Upper lobe of left lung (tissue), 6 donors: ENCODE measurements around the gene SLCO4A1. TPM values are rescaled to one million over a fixed set of nuclear protein-coding genes. Genes with fewer than 3 reads are reported as not detected.
A peak's percentile ranks its signal among the peaks of the same experiment; 100 is the strongest.

Source experiments
- ATAC-seq, 2 donors: fragments of 200-7000 bp; cut with Tn5 transposase; one replicate each; pipeline ENCODE4 v1.9.1; 2022; ENCODE audit warnings: mild to moderate bottlenecking in 2 of 2, moderate library complexity in 2 of 2; ENCODE audit not compliant: low FRiP score in 2 of 2
- DNase-seq, 2 donors: peaks; one replicate each; pipeline ENCODE4 v3.0.0-alpha.2; 2019 to 2020
- H3K27ac ChIP-seq, 4 donors: fragments of 200-600 bp; sonication (generic); one replicate each; pipeline ENCODE4 v1.5.1; 2016 to 2019
- H3K27me3 ChIP-seq, 4 donors: fragments of 200-600 bp; sonication (generic); one replicate each; pipeline ENCODE4 v1.5.1; 2017 to 2019
- H3K36me3 ChIP-seq, 4 donors: fragments of 200-600 bp; sonication (generic); one replicate each; pipeline ENCODE4 v1.5.1; 2016 to 2019
- H3K4me1 ChIP-seq, 4 donors: fragments of 200-600 bp; sonication (generic); one replicate each; pipeline ENCODE4 v1.5.1; 2018 to 2019
- H3K4me3 ChIP-seq, 4 donors: fragments of 200-600 bp; sonication (generic); one replicate each; pipeline ENCODE4 v1.5.1; 2017 to 2019; ENCODE audit warnings: mild to moderate bottlenecking in 2 of 4, moderate library complexity in 1 of 4
- H3K9me3 ChIP-seq, 4 donors: fragments of 200-600 bp; sonication (generic); one replicate each; pipeline ENCODE4 v1.5.1; 2018 to 2019
- EP300 ChIP-seq, 4 donors: sonication (generic); formaldehyde crosslinking; IDR thresholded peaks; one replicate each; pipeline ENCODE4 v1.5.1; 2017; ENCODE audit warnings: antibody characterized with exemption in 4 of 4, control low read depth in 2 of 4
- POLR2A ChIP-seq, 4 donors: fragments of 450-650 bp; IDR thresholded peaks; one replicate each; pipeline ENCODE4 v1.5.1; 2016 to 2017; ENCODE audit warnings: antibody characterized with exemption in 4 of 4, mild to moderate bottlenecking in 2 of 4
- POLR2AphosphoS5 ChIP-seq, 2 donors: sonication (generic); formaldehyde crosslinking; IDR thresholded peaks; one replicate each; pipeline ENCODE4 v1.5.1; 2017; ENCODE audit warnings: antibody characterized with exemption in 2 of 2
- WGBS, 2 donors: methylation state at CpG; one replicate each; pipeline ENCODE4 v1.1.5; 2017 to 2018; 5-methylcytosine and 5-hydroxymethylcytosine counted together
- total RNA-seq, 6 donors: library from RNA; depleted of rRNA in 4 of 6; stranded (reverse); fragments of >200 nt in 4 of 6; gene quantifications; one replicate each; pipeline versions ENCODE4 v1.1.0 to v1.2.1, GENCODE V29; 2016 to 2021
- TF ChIP-seq, protein P1 (sequence below), 6 experiments: fragments of 450-650 bp in 4 of 6; fragments of 200-600 bp in 2 of 6; sonication (generic) in 2 of 6; IDR thresholded peaks; one replicate each; pipeline ENCODE4 v1.5.1; 2016 to 2019; ENCODE audit warnings: antibody characterized with exemption in 6 of 6
- donor health status: DM: no; HTN: no; CAD: no; lungs with moderate emphysema.
- donor health status: DM: no; HTN: yes; CAD: no; lungs with severe emphysema.

SLCO4A1 gene
- total RNA-seq, 6 donors from 2014 or later = 39.9 to 86.7 (median 49.1) TPM

DNA sequence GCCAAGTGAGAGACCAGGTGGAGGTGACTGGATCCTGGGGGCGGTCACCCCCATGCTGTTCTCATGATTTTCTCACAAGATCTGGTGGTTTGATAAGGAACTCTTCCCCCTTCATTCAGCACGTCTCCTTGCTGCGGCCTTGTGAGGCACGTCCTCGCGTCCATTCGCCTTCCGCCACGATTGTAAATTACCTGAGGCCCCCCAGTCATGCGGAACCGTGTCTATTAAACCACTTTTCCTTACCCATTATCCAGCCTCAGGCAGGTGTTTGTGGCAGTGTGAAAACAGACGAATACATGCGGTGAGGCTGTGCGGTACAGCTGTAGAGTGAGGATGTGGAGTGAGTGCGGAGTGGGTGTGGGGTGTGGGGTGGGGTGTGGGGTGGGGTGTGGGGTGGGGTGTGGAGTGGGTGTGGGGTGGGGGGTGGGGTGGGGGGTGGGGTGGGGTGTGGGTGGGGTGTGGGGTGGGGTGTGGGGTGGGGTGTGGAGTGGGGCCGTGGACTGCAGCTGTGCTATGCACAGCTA lies 54.2 kb downstream of the SLCO4A1 start:
- Histone ChIP-seq H3K36me3 (no peaks in the 10 kb centered on the region), H3K27me3 (no peaks in the 10 kb centered on the region), H3K4me3 (no peak overlapping the region), H3K4me1 (no peaks in the 10 kb centered on the region), H3K9me3 (no peaks in the 10 kb centered on the region), H3K27ac (no peak overlapping the region)
- DNase-seq = no peak
- ATAC-seq = no peak
- 76 to 81% methylated on average over 16 of the region's 16 CpGs for WGBS, 2 donors
- no peak for TF ChIP-seq EP300 (IDR thresholded peaks at IDR 0.05)
- TF ChIP-seq POLR2A (IDR thresholded peaks at IDR 0.05) = no peak
- TF ChIP-seq, protein P1, sequence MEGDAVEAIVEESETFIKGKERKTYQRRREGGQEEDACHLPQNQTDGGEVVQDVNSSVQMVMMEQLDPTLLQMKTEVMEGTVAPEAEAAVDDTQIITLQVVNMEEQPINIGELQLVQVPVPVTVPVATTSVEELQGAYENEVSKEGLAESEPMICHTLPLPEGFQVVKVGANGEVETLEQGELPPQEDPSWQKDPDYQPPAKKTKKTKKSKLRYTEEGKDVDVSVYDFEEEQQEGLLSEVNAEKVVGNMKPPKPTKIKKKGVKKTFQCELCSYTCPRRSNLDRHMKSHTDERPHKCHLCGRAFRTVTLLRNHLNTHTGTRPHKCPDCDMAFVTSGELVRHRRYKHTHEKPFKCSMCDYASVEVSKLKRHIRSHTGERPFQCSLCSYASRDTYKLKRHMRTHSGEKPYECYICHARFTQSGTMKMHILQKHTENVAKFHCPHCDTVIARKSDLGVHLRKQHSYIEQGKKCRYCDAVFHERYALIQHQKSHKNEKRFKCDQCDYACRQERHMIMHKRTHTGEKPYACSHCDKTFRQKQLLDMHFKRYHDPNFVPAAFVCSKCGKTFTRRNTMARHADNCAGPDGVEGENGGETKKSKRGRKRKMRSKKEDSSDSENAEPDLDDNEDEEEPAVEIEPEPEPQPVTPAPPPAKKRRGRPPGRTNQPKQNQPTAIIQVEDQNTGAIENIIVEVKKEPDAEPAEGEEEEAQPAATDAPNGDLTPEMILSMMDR (IDR thresholded peaks at IDR 0.05) = no peak
- no peak for TF ChIP-seq POLR2AphosphoS5 (IDR thresholded peaks at IDR 0.05)

DNA sequence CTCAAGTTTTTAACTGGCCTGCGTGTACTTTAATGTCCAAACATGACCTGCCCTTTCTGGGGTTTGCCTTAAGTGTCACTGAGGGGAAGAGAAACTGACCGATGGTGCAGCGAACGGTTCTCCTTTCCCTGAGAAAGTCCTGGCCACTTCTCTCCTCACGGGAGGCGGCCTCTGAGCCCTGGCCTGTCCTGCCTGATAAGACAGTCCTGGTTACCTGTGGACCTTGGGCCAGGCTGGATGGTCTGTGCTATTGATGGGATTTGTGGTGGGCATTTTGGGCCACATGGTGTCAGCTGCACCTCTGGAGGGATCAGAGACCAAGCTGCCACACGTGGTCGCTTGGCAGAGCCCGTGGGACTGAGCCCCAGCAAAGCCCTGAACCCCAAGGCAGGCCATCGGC lies 54.7 kb downstream of the SLCO4A1 start:
- H3K4me1 ChIP-seq = no peaks in the 10 kb centered on the region
- no peak overlapping the region for H3K27ac ChIP-seq
- H3K27me3 ChIP-seq = no peaks in the 10 kb centered on the region
- H3K36me3 ChIP-seq = no peaks in the 10 kb centered on the region
- ATAC-seq (no peak), DNase-seq (no peak)
- no peak for TF ChIP-seq POLR2A (IDR thresholded peaks at IDR 0.05)
- no peak for TF ChIP-seq POLR2AphosphoS5 (IDR thresholded peaks at IDR 0.05)
- no peak for TF ChIP-seq EP300 (IDR thresholded peaks at IDR 0.05)
- TF ChIP-seq, protein P1 (IDR thresholded peaks at IDR 0.05) = no peak
- H3K9me3 ChIP-seq = no peaks in the 10 kb centered on the region
- no peak overlapping the region for H3K4me3 ChIP-seq
- 64 to 78% methylated on average over 4 to 10 of the region's 10 CpGs for WGBS, 2 donors

DNA sequence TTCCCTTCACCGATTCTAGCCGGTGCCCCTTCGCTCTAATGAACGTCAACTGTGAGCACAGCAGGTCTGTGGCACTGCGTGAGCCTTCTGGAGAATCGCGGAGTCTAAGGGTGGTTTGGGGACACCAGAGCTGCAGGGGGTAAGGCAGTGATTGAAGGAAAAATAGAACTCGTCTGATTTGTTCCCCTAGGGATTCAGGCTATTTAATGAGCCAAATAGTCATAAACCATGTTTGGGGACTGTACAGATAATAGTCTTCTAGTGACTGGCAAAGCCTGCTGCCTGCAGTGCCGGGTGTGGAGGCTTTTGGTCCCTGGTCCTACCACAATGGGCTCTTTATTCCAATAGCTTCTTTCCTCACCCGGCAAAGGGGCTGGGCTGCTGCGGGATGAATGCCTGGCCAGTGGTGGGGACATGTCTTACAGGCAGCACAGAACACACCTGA lies 55.2 kb downstream of the SLCO4A1 start:
- 83 to 86% methylated on average over 7 to 11 of the region's 11 CpGs for WGBS, 2 donors
- TF ChIP-seq, protein P1 (IDR thresholded peaks at IDR 0.05) = no peak
- TF ChIP-seq EP300 (IDR thresholded peaks at IDR 0.05) (no peak), POLR2AphosphoS5 (IDR thresholded peaks at IDR 0.05) (no peak), POLR2A (IDR thresholded peaks at IDR 0.05) (no peak)
- DNase-seq (no peak), ATAC-seq (no peak)
- H3K36me3 ChIP-seq = no peaks in the 10 kb centered on the region
- H3K9me3 ChIP-seq = no peaks in the 10 kb centered on the region
- no peaks in the 10 kb centered on the region for H3K4me1 ChIP-seq
- H3K27me3 ChIP-seq = no peaks in the 10 kb centered on the region
- no peak overlapping the region for H3K27ac ChIP-seq
- no peak overlapping the region for H3K4me3 ChIP-seq

DNA sequence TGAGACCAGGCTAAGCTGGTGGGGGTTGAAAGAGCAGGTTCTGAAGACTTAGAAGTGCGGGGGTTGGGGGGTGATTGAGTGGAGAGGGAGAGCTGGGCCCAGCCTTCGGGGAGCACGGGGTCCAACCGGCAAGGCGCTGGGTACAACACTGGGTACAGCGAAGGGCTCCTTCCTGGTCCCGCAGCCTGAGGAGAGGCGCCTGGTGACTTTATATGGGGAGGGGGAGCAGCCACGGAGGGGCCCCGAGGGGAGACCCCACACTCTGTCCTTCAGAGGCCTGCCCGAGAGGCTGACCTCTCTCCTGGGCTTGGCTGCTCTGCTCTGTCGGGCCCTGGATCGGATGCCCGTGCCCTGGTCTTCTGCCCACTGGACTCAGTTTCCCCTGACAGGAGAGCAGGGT lies 55.9 kb downstream of the SLCO4A1 start:
- DNase-seq = peak in 1 of 2 donors; percentile 39
- WGBS, 2 donors = 93 to 95% methylated on average over 14 of the region's 14 CpGs
- Histone ChIP-seq H3K27ac (no peak overlapping the region), H3K36me3 (no peaks in the 10 kb centered on the region), H3K4me3 (no peak overlapping the region), H3K4me1 (peaks cover 0 to 4% (median 0%) of the 10 kb centered on the region in 4 donors), H3K27me3 (no peaks in the 10 kb centered on the region), H3K9me3 (no peaks in the 10 kb centered on the region)
- no peak for TF ChIP-seq POLR2A (IDR thresholded peaks at IDR 0.05)
- TF ChIP-seq EP300 (IDR thresholded peaks at IDR 0.05) = no peak
- TF ChIP-seq, protein P1 (IDR thresholded peaks at IDR 0.05) = no peak
- TF ChIP-seq POLR2AphosphoS5 (IDR thresholded peaks at IDR 0.05) = no peak
- no peak for ATAC-seq

DNA sequence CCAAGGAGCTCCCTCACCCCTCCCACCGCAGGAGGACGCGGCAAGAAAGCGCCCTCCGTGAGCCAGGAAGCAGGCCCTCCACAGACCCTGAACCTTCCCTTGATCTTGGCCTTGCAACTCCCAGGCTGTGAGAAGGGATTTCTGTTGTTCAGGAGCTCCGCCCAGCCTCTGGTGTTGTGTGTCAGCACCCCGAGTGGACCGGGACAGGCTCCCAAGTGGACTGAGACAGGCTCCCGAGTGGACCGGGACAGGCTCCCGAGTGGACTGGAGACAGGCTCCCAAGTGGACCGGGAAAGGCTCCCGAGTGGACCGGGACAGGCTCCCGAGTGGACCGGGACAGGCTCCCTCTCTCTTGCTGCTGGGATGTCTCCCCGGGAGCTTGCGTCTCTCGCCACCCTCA lies 57.0 kb downstream of the SLCO4A1 start:
- TF ChIP-seq, protein P1 (IDR thresholded peaks at IDR 0.05) = no peak
- TF ChIP-seq POLR2A (IDR thresholded peaks at IDR 0.05) (no peak), POLR2AphosphoS5 (IDR thresholded peaks at IDR 0.05) (no peak), EP300 (IDR thresholded peaks at IDR 0.05) (no peak)
- H3K27me3 ChIP-seq = no peaks in the 10 kb centered on the region
- DNase-seq = no peak
- H3K4me3 ChIP-seq = no peak overlapping the region
- H3K4me1 ChIP-seq = peaks cover 4 to 8% (median 6%) of the 10 kb centered on the region in 4 donors
- ATAC-seq = no peak
- no peak overlapping the region for H3K27ac ChIP-seq
- 87 to 93% methylated on average over 3 to 19 of the region's 19 CpGs for WGBS, 2 donors
- H3K36me3 ChIP-seq = no peaks in the 10 kb centered on the region
- H3K9me3 ChIP-seq = no peaks in the 10 kb centered on the region
